HCT116 (cell line): ENCODE results near the gene TEX2.

Experiments used
- CTCF ChIP-seq, 3 experiments: fragments of 200-600 bp in 1 of 3; sonication (generic) in 1 of 3; IDR thresholded peaks in 2 of 3; conservative IDR thresholded peaks in 1 of 3; 2 replicates each; pipeline ENCODE4 v1.5.1; 2012 to 2017; ENCODE audit warnings: low read depth in 2 of 3, low read length in 2 of 3, antibody characterized with exemption in 1 of 3, borderline replicate concordance in 1 of 3, control low read depth in 1 of 3, mild to moderate bottlenecking in 1 of 3, mixed read lengths in 1 of 3, mixed run types in 1 of 3, moderate library complexity in 1 of 3; ENCODE audit not compliant: insufficient read depth in 1 of 3
- EZH2 ChIP-seq: fragments of 200-600 bp; sonication (generic); IDR thresholded peaks from 2 replicates; pipeline ENCODE4 v1.6.1; 2017; ENCODE audit warnings: antibody characterized with exemption, mixed run types
- POLR2A ChIP-seq: IDR thresholded peaks from 2 replicates; pipeline ENCODE4 v1.7.0; 2011; ENCODE audit warnings: borderline replicate concordance; ENCODE audit not compliant: insufficient read depth, insufficient read length; ENCODE audit errors: extremely low read depth
- YY1 ChIP-seq: IDR thresholded peaks from 2 replicates; pipeline ENCODE4 v1.6.1; 2011; ENCODE audit warnings: low read length, low read depth, moderate library complexity, mild to moderate bottlenecking; ENCODE audit not compliant: insufficient replicate concordance; ENCODE audit errors: extremely low read depth

- no peak for TF ChIP-seq CTCF (IDR thresholded peaks at IDR 0.05 in 2 of 3, conservative IDR thresholded peaks at IDR 0.05 in 1 of 3; ENCODE audit: borderline replicate concordance in 1 of 3, insufficient read depth in 1 of 3, low read depth in 2 of 3, low read length in 2 of 3)
- no peak for TF ChIP-seq POLR2A
- no peak for TF ChIP-seq YY1
- TF ChIP-seq EZH2: no peak
Measured at GRCh38 chr17:64111831-64112230, 151.2 kb downstream of the TEX2 start.
